Breast epithelium (tissue), 3 donors: ENCODE measurements around the gene GP1BB.

ENCODE experiments used
- POLR2A ChIP-seq: fragments of 450-650 bp; IDR thresholded peaks from one replicate; pipeline ENCODE4 v1.6.1; 2016; ENCODE audit warnings: antibody characterized with exemption, mild to moderate bottlenecking, moderate library complexity
- POLR2AphosphoS5 ChIP-seq, 3 donors: sonication (generic); formaldehyde crosslinking; IDR thresholded peaks; one replicate each; pipeline ENCODE4 v1.6.1; 2017; ENCODE audit warnings: antibody characterized with exemption in 3 of 3
- TF ChIP-seq, protein P1 (sequence below), 3 donors: fragments of 450-650 bp; IDR thresholded peaks; one replicate each; pipeline ENCODE4 v1.5.1; 2016 to 2017; ENCODE audit warnings: antibody characterized with exemption in 3 of 3, mild to moderate bottlenecking in 3 of 3, moderate library complexity in 3 of 3

DNA sequence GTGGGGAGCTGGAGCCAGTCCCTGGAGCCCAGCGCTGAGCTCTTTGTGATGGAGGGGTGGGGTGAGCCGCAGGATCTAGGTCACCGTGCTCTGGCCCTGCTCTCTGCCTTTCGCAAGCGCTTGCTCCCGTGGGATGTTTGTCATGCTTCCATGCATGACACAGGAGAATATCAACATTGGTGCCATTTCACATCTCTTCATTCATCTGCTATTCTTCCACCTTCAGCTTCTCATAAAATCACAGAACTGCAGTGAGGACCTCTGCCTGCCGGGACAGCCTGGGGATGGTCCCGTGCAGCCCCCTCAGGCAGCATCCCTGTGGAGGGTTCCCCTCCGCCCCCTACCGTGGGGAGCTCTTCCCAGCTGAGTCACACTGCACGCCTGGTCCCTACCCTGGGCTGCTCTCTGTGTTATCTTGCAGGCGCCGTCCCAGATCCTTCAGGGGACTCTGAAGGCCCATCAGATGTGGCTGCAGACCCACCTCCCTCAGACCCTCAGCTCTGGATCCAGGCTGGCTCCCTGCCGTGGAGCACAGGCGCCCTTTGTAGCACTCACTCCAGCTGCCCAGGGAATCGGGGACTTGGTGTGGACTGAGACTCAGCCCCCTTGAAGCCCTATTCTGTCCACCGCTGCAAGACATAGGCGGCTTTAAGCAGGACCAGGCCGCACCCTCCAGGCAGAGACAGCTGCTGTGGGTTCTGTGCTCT lies 14.1 kb upstream of the GP1BB start:
- TF ChIP-seq, protein P1, sequence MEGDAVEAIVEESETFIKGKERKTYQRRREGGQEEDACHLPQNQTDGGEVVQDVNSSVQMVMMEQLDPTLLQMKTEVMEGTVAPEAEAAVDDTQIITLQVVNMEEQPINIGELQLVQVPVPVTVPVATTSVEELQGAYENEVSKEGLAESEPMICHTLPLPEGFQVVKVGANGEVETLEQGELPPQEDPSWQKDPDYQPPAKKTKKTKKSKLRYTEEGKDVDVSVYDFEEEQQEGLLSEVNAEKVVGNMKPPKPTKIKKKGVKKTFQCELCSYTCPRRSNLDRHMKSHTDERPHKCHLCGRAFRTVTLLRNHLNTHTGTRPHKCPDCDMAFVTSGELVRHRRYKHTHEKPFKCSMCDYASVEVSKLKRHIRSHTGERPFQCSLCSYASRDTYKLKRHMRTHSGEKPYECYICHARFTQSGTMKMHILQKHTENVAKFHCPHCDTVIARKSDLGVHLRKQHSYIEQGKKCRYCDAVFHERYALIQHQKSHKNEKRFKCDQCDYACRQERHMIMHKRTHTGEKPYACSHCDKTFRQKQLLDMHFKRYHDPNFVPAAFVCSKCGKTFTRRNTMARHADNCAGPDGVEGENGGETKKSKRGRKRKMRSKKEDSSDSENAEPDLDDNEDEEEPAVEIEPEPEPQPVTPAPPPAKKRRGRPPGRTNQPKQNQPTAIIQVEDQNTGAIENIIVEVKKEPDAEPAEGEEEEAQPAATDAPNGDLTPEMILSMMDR (IDR thresholded peaks at IDR 0.05) = no peak
- TF ChIP-seq POLR2A = no peak
- TF ChIP-seq POLR2AphosphoS5 (IDR thresholded peaks at IDR 0.05) = no peak
